ENCODE measurements around the gene MIPOL1.

Gene MIPOL1

DNA sequence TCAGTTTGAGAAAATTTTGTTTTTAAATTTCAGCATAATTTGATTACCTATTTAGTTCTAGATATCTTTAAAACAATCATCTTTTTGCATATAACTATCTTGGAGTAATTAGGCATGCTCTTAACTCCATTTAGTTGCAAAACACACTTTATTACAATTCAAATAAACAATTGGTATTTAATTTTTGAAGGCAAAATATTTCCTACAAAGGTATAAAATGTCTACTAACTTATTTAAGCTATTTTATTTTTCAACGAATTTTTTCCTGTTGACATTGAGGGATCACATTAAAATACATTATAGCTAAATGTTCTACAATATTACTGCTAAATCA is 389.0 kb downstream of the MIPOL1 start:
- H3K27ac ChIP-seq (ENCODE audit: insufficient read depth, low read length, poor library complexity, severe bottlenecking), result no peak overlapping the region
- peaks cover 36% of the 10 kb centered on the region for H3K27me3 ChIP-seq (replicated peaks; ENCODE audit: control insufficient read depth, insufficient read depth, low read length, poor library complexity, severe bottlenecking)
- H3K36me3 ChIP-seq (ENCODE audit: control insufficient read depth, insufficient read depth, low read length), result no peaks in the 10 kb centered on the region
- H3K9me3 ChIP-seq (ENCODE audit: control insufficient read depth, low read length), result no peaks in the 10 kb centered on the region
- H3K4me3 ChIP-seq (ENCODE audit: insufficient read depth, low read depth, low read length, poor library complexity, severe bottlenecking), result no peak overlapping the region
- no peak for DNase-seq
- H3K4me1 ChIP-seq (ENCODE audit: control insufficient read depth, insufficient read depth, low read length, poor library complexity, severe bottlenecking), result no peaks in the 10 kb centered on the region

DNA sequence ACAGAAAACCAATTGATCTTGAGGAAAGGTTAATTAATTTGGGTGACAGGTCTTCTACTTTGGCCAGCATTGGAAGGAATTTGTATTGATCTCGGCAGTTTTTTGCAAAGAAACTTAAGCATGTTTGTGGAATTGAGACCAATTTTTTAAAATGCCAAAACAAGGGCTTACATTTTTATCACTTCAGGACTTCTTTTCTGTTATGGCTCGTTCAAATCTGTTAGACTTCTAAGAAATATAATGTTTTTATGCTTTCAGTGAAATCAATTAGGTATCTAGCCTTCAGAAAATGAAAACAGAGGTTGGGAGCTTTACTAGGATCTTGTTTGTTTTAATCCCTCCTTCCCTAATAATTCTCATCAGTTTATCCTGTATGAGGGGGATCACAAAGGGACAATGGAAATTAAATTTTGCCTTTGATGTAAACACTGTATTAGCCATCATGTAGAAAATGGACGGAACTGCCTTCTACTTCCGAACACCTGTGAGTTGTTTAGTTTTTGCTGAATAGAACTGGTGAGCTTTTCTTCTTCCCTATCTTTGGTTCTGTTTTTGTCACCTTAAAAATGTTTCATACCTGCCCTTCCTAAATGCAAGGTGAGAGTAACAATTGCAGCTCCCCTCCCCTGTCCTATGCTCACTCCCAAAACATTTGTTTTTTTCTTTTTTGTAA is 389.5 kb downstream of the MIPOL1 start:
- Histone ChIP-seq H3K27me3 (replicated peaks; ENCODE audit: control insufficient read depth, insufficient read depth, low read length, poor library complexity, severe bottlenecking) (peaks cover 36% of the 10 kb centered on the region), H3K27ac (ENCODE audit: insufficient read depth, low read length, poor library complexity, severe bottlenecking) (no peak overlapping the region), H3K4me1 (ENCODE audit: control insufficient read depth, insufficient read depth, low read length, poor library complexity, severe bottlenecking) (no peaks in the 10 kb centered on the region)

GRCh38 chr14:37587881-37588666 is 390.3 kb downstream of the MIPOL1 start:
- no peaks in the 10 kb centered on the region for H3K4me1 ChIP-seq (ENCODE audit: control insufficient read depth, insufficient read depth, low read length, poor library complexity, severe bottlenecking)
- H3K27ac ChIP-seq (ENCODE audit: insufficient read depth, low read length, poor library complexity, severe bottlenecking), result no peak overlapping the region
- H3K9me3 ChIP-seq (ENCODE audit: control insufficient read depth, low read length), result no peaks in the 10 kb centered on the region
- peaks cover 43% of the 10 kb centered on the region for H3K27me3 ChIP-seq (replicated peaks; ENCODE audit: control insufficient read depth, insufficient read depth, low read length, poor library complexity, severe bottlenecking)
- H3K36me3 ChIP-seq (ENCODE audit: control insufficient read depth, insufficient read depth, low read length), result no peaks in the 10 kb centered on the region
- H3K4me3 ChIP-seq (ENCODE audit: insufficient read depth, low read depth, low read length, poor library complexity, severe bottlenecking), result no peak overlapping the region
- DNase-seq, result no peak

More for the DNA sequence above, 389.5 kb downstream of the MIPOL1 start:
- no peak for DNase-seq
- H3K4me3 ChIP-seq (ENCODE audit: insufficient read depth, low read depth, low read length, poor library complexity, severe bottlenecking), result no peak overlapping the region
- no peaks in the 10 kb centered on the region for H3K9me3 ChIP-seq (ENCODE audit: control insufficient read depth, low read length)
- H3K36me3 ChIP-seq (ENCODE audit: control insufficient read depth, insufficient read depth, low read length), result no peaks in the 10 kb centered on the region

DNA sequence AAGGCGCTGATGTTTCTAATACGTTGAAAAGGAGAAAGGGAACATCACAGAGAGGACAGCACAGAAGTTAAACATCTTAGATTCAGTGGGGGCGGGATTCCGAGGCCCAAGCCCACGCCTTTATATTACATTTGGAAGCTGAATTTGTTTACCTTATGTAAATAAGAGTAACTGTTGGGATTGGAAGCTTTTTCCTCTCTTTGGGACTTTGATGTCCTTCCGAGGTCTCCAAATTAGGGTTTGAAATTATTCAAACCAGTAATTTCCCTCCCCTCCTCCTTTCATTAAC is 390.9 kb downstream of the MIPOL1 start:
- Histone ChIP-seq H3K27me3 (replicated peaks; ENCODE audit: control insufficient read depth, insufficient read depth, low read length, poor library complexity, severe bottlenecking) (peaks cover 42% of the 10 kb centered on the region), H3K36me3 (ENCODE audit: control insufficient read depth, insufficient read depth, low read length) (no peaks in the 10 kb centered on the region), H3K27ac (ENCODE audit: insufficient read depth, low read length, poor library complexity, severe bottlenecking) (no peak overlapping the region), H3K4me1 (ENCODE audit: control insufficient read depth, insufficient read depth, low read length, poor library complexity, severe bottlenecking) (no peaks in the 10 kb centered on the region), H3K9me3 (ENCODE audit: control insufficient read depth, low read length) (no peaks in the 10 kb centered on the region), H3K4me3 (ENCODE audit: insufficient read depth, low read depth, low read length, poor library complexity, severe bottlenecking) (no peak overlapping the region)
- no peak for DNase-seq

DNA sequence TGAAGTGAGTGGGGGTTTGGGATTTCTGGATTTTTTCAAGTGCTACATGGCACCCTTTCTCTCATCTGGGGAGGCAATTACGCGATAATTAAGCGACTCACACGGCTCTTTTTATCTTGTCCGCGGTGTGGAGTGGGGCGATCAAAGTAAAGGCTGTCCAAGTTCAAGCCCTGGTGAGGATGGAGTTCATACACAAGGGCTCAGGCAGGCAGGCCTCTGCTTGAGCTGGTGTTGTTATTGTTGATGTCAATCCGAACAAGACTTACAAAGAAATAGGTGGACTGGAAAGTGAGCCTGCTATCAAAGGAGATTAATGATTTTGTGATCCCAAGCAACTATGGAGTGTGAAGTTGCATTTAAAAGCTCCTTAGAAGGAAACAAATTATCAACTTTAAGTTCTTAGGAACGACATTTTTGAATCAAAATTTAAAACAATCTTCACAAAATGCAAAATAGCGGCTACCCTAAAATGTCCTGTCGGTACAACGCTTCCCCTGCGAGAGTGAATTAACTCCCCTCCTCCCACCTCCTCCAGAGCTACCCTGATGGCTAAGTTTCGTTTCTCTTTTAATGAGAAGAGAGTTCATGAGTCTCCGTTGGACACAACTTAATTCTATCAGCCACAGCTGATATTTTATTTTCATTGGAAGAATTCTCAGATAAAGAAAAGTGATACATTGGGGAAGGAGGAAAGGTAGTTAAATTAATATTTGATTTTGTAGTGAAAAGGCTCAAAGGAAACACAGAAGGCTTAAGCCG is 391.4 kb downstream of the MIPOL1 start:
- Histone ChIP-seq H3K4me1 (ENCODE audit: control insufficient read depth, insufficient read depth, low read length, poor library complexity, severe bottlenecking) (no peaks in the 10 kb centered on the region), H3K9me3 (ENCODE audit: control insufficient read depth, low read length) (no peaks in the 10 kb centered on the region), H3K27ac (ENCODE audit: insufficient read depth, low read length, poor library complexity, severe bottlenecking) (no peak overlapping the region), H3K36me3 (ENCODE audit: control insufficient read depth, insufficient read depth, low read length) (no peaks in the 10 kb centered on the region), H3K27me3 (replicated peaks; ENCODE audit: control insufficient read depth, insufficient read depth, low read length, poor library complexity, severe bottlenecking) (peaks cover 42% of the 10 kb centered on the region), H3K4me3 (ENCODE audit: insufficient read depth, low read depth, low read length, poor library complexity, severe bottlenecking) (no peak overlapping the region)
- DNase-seq, result no peak

- H3K4me1 ChIP-seq (ENCODE audit: control insufficient read depth, insufficient read depth, low read length, poor library complexity, severe bottlenecking), result no peaks in the 10 kb centered on the region
- no peaks in the 10 kb centered on the region for H3K36me3 ChIP-seq (ENCODE audit: control insufficient read depth, insufficient read depth, low read length)
- no peak for DNase-seq
- no peak overlapping the region for H3K27ac ChIP-seq (ENCODE audit: insufficient read depth, low read length, poor library complexity, severe bottlenecking)
- H3K4me3 ChIP-seq (ENCODE audit: insufficient read depth, low read depth, low read length, poor library complexity, severe bottlenecking), result no peak overlapping the region
- H3K9me3 ChIP-seq (ENCODE audit: control insufficient read depth, low read length), result no peaks in the 10 kb centered on the region
- peaks cover 39% of the 10 kb centered on the region for H3K27me3 ChIP-seq (replicated peaks; ENCODE audit: control insufficient read depth, insufficient read depth, low read length, poor library complexity, severe bottlenecking)
Measured at GRCh38 chr14:37589715-37590427, 392.1 kb downstream of the MIPOL1 start.

GRCh38 chr14:37590428-37591139 is 392.8 kb downstream of the MIPOL1 start:
- H3K9me3 ChIP-seq (ENCODE audit: control insufficient read depth, low read length), result no peaks in the 10 kb centered on the region
- no peaks in the 10 kb centered on the region for H3K36me3 ChIP-seq (ENCODE audit: control insufficient read depth, insufficient read depth, low read length)
- H3K27ac ChIP-seq (ENCODE audit: insufficient read depth, low read length, poor library complexity, severe bottlenecking), result no peak overlapping the region
- peaks cover 39% of the 10 kb centered on the region for H3K27me3 ChIP-seq (replicated peaks; ENCODE audit: control insufficient read depth, insufficient read depth, low read length, poor library complexity, severe bottlenecking)
- H3K4me1 ChIP-seq (ENCODE audit: control insufficient read depth, insufficient read depth, low read length, poor library complexity, severe bottlenecking), result peaks cover 4% of the 10 kb centered on the region
- H3K4me3 ChIP-seq (ENCODE audit: insufficient read depth, low read depth, low read length, poor library complexity, severe bottlenecking), result no peak overlapping the region
- DNase-seq, result no peak

GRCh38 chr14:37591311-37591940 is 393.7 kb downstream of the MIPOL1 start:
- Histone ChIP-seq H3K9me3 (ENCODE audit: control insufficient read depth, low read length) (no peaks in the 10 kb centered on the region), H3K36me3 (ENCODE audit: control insufficient read depth, insufficient read depth, low read length) (no peaks in the 10 kb centered on the region), H3K27me3 (replicated peaks; ENCODE audit: control insufficient read depth, insufficient read depth, low read length, poor library complexity, severe bottlenecking) (peaks cover 45% of the 10 kb centered on the region), H3K4me1 (ENCODE audit: control insufficient read depth, insufficient read depth, low read length, poor library complexity, severe bottlenecking) (peaks cover 12% of the 10 kb centered on the region), H3K27ac (ENCODE audit: insufficient read depth, low read length, poor library complexity, severe bottlenecking) (no peak overlapping the region), H3K4me3 (ENCODE audit: insufficient read depth, low read depth, low read length, poor library complexity, severe bottlenecking) (no peak overlapping the region)
- no peak for DNase-seq

DNA sequence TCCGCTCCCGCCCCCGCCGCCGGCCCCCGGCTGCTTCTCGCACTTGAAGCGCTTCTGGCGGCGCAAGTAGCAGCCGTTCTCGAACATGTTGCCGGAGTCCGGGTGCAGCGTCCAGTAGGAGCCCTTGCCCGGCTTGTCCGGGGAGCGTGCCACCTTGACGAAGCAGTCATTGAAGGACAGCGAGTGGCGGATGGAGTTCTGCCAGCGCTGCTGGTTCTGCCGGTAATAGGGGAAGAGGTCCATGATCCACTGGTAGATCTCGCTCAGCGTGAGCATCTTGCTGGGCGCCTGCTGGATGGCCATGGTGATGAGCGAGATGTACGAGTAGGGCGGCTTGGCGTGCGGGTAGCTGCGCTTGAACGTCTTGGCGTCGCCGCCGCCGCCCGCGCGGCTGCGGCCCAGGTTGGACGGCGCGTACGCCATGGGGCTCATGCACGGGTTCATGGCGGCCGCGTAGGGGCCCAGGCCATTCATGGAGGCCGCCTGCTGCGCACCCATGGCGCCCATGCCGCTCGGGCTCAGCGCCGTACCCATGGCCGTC is 394.3 kb downstream of the MIPOL1 start:
- Histone ChIP-seq H3K4me1 (ENCODE audit: control insufficient read depth, insufficient read depth, low read length, poor library complexity, severe bottlenecking) (peaks cover 12% of the 10 kb centered on the region), H3K36me3 (ENCODE audit: control insufficient read depth, insufficient read depth, low read length) (no peaks in the 10 kb centered on the region), H3K9me3 (ENCODE audit: control insufficient read depth, low read length) (no peaks in the 10 kb centered on the region), H3K27ac (ENCODE audit: insufficient read depth, low read length, poor library complexity, severe bottlenecking) (no peak overlapping the region), H3K27me3 (replicated peaks; ENCODE audit: control insufficient read depth, insufficient read depth, low read length, poor library complexity, severe bottlenecking) (peaks cover 49% of the 10 kb centered on the region), H3K4me3 (ENCODE audit: insufficient read depth, low read depth, low read length, poor library complexity, severe bottlenecking) (no peak overlapping the region)
- no peak for DNase-seq
